NT2/D1 (cell line): ENCODE data around the gene SLC6A8.
"Not testable (repeated sequence)": the region's sequence is repeated elsewhere in the genome, so short reads cannot be mapped to it uniquely, and the experiment has no call there.

Experiments
- DNase-seq: peaks from one replicate; pipeline ENCODE4 v3.0.0-alpha.2; 2011; ENCODE audit warnings: low read depth, low spot score
- H3K27me3 ChIP-seq: 2 replicates; pipeline ENCODE4 v1.6.0; 2011; ENCODE audit warnings: mild to moderate bottlenecking; ENCODE audit not compliant: insufficient read length, insufficient read depth
- H3K36me3 ChIP-seq: 2 replicates; pipeline ENCODE4 v1.6.1; 2011; ENCODE audit warnings: mild to moderate bottlenecking, low read length, mixed read lengths; ENCODE audit not compliant: insufficient read depth, insufficient read length
- H3K4me1 ChIP-seq: 2 replicates; pipeline ENCODE4 v1.5.1; 2011; ENCODE audit not compliant: insufficient read depth, insufficient read length
- H3K4me3 ChIP-seq: 2 replicates; pipeline ENCODE4 v1.5.1; 2011; ENCODE audit warnings: low read depth; ENCODE audit not compliant: insufficient read length
- H3K9ac ChIP-seq: 2 replicates; pipeline ENCODE4 v1.6.0; 2011; ENCODE audit warnings: low read depth; ENCODE audit not compliant: insufficient read length
- H3K9me3 ChIP-seq: 2 replicates; pipeline ENCODE4 v1.5.1; 2011; ENCODE audit warnings: mild to moderate bottlenecking, low read length; ENCODE audit not compliant: insufficient read depth
- SUZ12 ChIP-seq: IDR thresholded peaks from 2 replicates; pipeline ENCODE4 v1.6.1; 2011; ENCODE audit not compliant: insufficient read length, insufficient read depth; ENCODE audit errors: extremely low read depth
- YY1 ChIP-seq: IDR thresholded peaks from 2 replicates; pipeline ENCODE4 v1.6.1; 2011; ENCODE audit not compliant: insufficient read length, insufficient read depth
- ZNF274 ChIP-seq: IDR thresholded peaks from 2 replicates; pipeline ENCODE4 v1.6.1; 2011; ENCODE audit warnings: mild to moderate bottlenecking, low read depth, low read length

SLC6A8 gene

GRCh38 chrX:153700376-153700945, 12.7 kb downstream of the SLC6A8 start:
- Histone ChIP-seq H3K9ac (no peak overlapping the region), H3K9me3 (no peaks in the 10 kb centered on the region), H3K36me3 (peaks cover 13% of the 10 kb centered on the region), H3K27me3 (no peaks in the 10 kb centered on the region), H3K4me1 (no peaks in the 10 kb centered on the region), H3K4me3 (no peak overlapping the region)
- no peak for TF ChIP-seq SUZ12
- no peak for TF ChIP-seq ZNF274
- no peak for TF ChIP-seq YY1
- DNase-seq = no peak

DNA sequence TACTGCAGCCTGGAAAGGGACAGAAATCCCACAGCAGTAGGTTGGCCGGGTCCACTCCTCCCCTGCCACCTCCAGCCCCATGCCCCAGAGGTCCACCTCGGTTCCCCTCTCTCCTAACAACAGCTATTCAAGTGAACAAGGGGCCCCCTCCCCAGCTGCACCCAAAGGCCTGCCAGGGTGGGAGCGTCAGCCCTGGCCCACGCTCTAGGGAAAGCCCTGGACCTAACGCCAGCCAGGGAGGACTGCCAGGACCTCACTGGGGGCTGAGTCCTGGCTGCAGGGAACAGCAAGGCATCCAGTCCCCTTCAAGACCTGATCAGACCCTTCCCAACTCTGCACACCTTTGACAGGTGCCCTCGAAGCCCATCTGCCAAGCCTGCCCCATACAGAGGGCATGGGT, 13.2 kb downstream of the SLC6A8 start:
- DNase-seq = no peak
- Histone ChIP-seq H3K9ac (no peak overlapping the region), H3K4me1 (no peaks in the 10 kb centered on the region), H3K9me3 (no peaks in the 10 kb centered on the region), H3K36me3 (peaks cover 12% of the 10 kb centered on the region), H3K4me3 (no peak overlapping the region), H3K27me3 (no peaks in the 10 kb centered on the region)
- TF ChIP-seq ZNF274 = no peak
- no peak for TF ChIP-seq YY1
- no peak for TF ChIP-seq SUZ12

DNA sequence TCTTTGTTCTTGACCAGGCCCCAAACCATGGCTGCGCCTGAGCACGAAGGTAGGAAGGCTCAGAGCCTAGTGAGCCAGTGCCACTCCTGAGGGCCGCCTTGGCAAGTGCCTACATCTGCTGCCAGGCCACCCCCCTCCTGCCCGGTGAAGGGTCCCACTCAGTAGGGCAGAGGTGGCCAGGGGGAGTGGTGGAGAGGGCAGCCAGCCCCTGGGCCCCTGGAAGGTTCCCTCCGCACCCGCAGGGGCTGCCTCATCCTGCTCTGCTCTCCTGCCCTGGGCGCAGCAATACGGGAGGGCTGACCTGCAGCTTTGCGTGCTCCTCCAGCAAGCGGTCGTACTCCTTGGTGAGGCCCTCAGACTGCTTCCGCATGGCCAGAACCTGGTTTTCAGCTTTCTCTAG, 14.0 kb downstream of the SLC6A8 start:
- Histone ChIP-seq H3K27me3 (no peaks in the 10 kb centered on the region), H3K9ac (no peak overlapping the region), H3K9me3 (no peaks in the 10 kb centered on the region), H3K4me3 (no peak overlapping the region), H3K36me3 (peaks cover 12% of the 10 kb centered on the region), H3K4me1 (no peaks in the 10 kb centered on the region)
- no peak for DNase-seq
- TF ChIP-seq YY1 (no peak), ZNF274 (no peak), SUZ12 (no peak)

- no peak for DNase-seq
- Histone ChIP-seq H3K4me1 (no peaks in the 10 kb centered on the region), H3K4me3 (no peak overlapping the region), H3K36me3 (peaks cover 8% of the 10 kb centered on the region), H3K9ac (no peak overlapping the region), H3K9me3 (no peaks in the 10 kb centered on the region), H3K27me3 (no peaks in the 10 kb centered on the region)
- TF ChIP-seq YY1 (no peak), SUZ12 (no peak), ZNF274 (no peak)
These were observed 14.8 kb downstream of the SLC6A8 start for GRCh38 chrX:153702336-153703035.

- no peak for DNase-seq
- H3K36me3 ChIP-seq = peaks cover 7% of the 10 kb centered on the region
- no peaks in the 10 kb centered on the region for H3K9me3 ChIP-seq
- no peaks in the 10 kb centered on the region for H3K27me3 ChIP-seq
- H3K4me3 ChIP-seq = no peak overlapping the region
- TF ChIP-seq YY1 (no peak), SUZ12 (no peak), ZNF274 (no peak)
- H3K9ac ChIP-seq = no peak overlapping the region
- no peaks in the 10 kb centered on the region for H3K4me1 ChIP-seq
These were observed 15.3 kb downstream of the SLC6A8 start for GRCh38 chrX:153703036-153703370.

GRCh38 chrX:153704021-153704526, 16.3 kb downstream of the SLC6A8 start:
- DNase-seq = no peak
- H3K4me3 ChIP-seq = no peak overlapping the region
- H3K36me3 ChIP-seq = peaks cover 7% of the 10 kb centered on the region
- TF ChIP-seq SUZ12 (no peak), YY1 (no peak), ZNF274 (no peak)
- no peak overlapping the region for H3K9ac ChIP-seq
- no peaks in the 10 kb centered on the region for H3K4me1 ChIP-seq
- no peaks in the 10 kb centered on the region for H3K27me3 ChIP-seq
- H3K9me3 ChIP-seq = no peaks in the 10 kb centered on the region

DNA sequence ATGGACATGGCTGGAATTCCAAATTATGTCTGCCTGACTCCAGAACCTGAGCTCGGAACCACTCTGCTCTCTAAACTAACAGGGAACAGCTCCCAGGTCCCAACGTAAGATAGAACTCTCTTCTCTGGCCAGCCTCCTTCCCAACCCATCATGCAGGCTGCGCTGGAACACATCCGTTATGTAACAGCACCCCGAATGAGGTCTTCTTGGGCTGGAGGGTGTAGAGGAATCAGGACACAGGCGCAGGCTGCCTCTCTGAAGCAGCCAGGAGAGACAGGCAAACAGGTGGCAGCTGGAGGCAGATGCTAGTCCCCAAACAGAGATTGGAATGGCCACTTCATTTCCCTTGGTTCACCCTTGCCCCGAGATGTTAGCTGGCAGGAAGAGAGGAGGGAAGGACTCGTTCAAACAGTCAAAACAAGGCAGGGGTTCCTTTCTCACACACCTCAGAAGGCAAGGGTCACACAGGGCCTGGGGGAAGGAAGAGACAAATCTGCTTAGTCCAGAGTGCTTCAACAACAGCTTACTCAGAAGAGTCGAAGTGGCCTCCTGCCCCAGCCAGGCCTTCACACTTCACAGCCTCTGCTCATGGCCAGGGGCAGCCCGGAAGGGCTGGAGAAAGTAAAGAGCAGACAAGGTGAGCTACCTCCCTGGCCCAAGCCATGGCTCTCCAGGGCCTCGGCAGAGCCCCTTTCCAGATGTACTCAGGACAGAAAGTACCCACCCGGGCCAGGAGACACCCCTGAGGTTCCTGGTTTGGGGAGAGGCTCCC, 17.1 kb downstream of the SLC6A8 start:
- not testable (repeated sequence) for H3K4me1 ChIP-seq, H3K27me3 ChIP-seq, H3K4me3 ChIP-seq, H3K9me3 ChIP-seq, DNase-seq, H3K9ac ChIP-seq
- peaks cover 12% of the 10 kb centered on the region for H3K36me3 ChIP-seq

DNA sequence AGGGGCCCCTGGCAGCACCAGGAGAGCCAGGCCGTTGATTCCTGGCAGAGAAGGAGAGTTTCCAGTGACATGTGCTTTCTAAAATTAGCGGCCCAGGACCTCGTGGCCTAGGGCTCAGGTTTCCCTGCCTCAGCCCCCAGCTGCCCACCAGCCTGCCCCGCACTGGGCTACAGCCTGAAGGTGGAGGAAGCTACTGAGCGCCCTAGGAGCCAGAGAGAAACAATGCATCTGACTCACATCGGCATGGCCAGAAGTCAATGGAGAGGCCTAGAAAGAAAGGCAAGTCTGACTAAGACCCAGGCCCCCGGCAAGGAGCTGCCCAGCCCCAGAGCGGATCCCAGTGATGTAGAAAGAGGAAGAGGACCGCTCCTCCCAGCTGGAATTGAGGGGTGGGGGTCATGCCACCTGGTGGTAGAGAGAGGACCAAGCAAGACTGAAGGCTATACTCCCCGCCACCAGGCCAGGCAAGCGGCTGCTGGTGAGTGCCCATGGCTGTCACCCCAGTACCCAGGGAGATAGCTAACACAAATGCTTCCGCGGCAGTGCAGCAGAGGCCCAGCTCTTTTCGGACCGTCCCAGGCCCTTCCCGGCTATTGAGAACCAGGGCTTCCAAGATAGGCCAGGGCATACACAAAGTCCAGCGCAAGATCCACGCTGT, 17.8 kb downstream of the SLC6A8 start:
- H3K9ac ChIP-seq, DNase-seq, H3K27me3 ChIP-seq, H3K9me3 ChIP-seq, H3K4me3 ChIP-seq, H3K4me1 ChIP-seq: not testable (repeated sequence)
- H3K36me3 ChIP-seq = peaks cover 17% of the 10 kb centered on the region
